ENCODE results near the gene ZNF765. TPM values are rescaled to one million over a fixed set of nuclear protein-coding genes. Genes with fewer than 3 reads are reported as not detected.
"Not testable (repeated sequence)": the region's sequence is repeated elsewhere in the genome, so short reads cannot be mapped to it uniquely, and the experiment has no call there.

The ZNF765 gene
- total and polyA plus RNA-seq, 2 experiments from 2014 or later, result 4.6 to 6.3 TPM

DNA sequence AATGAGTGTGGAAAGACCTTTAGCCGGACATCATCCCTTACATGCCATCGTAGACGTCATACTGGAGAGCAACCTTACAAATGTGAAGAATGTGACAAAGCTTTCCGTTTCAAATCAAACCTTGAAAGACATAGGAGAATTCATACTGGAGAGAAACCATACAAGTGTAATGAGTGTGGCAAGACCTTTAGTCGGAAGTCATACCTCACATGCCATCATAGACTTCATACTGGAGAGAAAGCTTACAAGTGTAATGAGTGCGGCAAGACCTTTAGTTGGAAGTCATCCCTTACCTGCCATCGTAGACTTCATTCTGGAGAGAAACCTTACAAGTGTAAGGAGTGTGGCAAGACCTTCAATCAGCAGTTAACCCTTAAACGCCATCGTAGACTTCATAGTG, 60.9 kb downstream of the ZNF765 start:
- no peaks in the 10 kb centered on the region for H3K27me3 ChIP-seq (replicated peaks; ENCODE audit: insufficient read depth)
- H3K4me2 ChIP-seq (ENCODE audit: unreplicated experiment), result no peak overlapping the region
- H3K9me2 ChIP-seq (ENCODE audit: insufficient read depth), result no peaks in the 10 kb centered on the region
- peaks cover 72% of the 10 kb centered on the region for H3K36me3 ChIP-seq (ENCODE audit: low read depth)
- H3K79me2 ChIP-seq (ENCODE audit: insufficient read depth), result no peaks in the 10 kb centered on the region
- no peaks in the 10 kb centered on the region for H3K4me1 ChIP-seq (ENCODE audit: insufficient read depth)
- in situ Hi-C loops (cut with MboI), result no loop called here
- no peak for DNase-seq
- no peaks in the 10 kb centered on the region for H3K9me3 ChIP-seq (ENCODE audit: low read depth)
- no peak overlapping the region for H2AFZ ChIP-seq
- H4K20me1 ChIP-seq (ENCODE audit: insufficient read depth), result no peaks in the 10 kb centered on the region
- no peak overlapping the region for H3K27ac ChIP-seq
- H3F3A ChIP-seq (ENCODE audit: insufficient read depth), result no peaks in the 10 kb centered on the region
- H3K4me3 ChIP-seq, result no peak overlapping the region
- WGBS, 2 experiments (ENCODE audit: low coverage in 1 of 2, low lambda C conversion rate in 2 of 2, missing lambda C conversion rate in 2 of 2), result 92 to 94% methylated on average over 9 of the region's 9 CpGs
- no peak overlapping the region for H3K9ac ChIP-seq
- TF ChIP-seq EZH2phosphoT487 (IDR thresholded peaks at IDR 0.05; ENCODE audit: insufficient read depth, low read depth), result no peak
- TF ChIP-seq EZH2 (IDR thresholded peaks at IDR 0.05; ENCODE audit: insufficient read depth, poor library complexity, severe bottlenecking), result no peak

DNA sequence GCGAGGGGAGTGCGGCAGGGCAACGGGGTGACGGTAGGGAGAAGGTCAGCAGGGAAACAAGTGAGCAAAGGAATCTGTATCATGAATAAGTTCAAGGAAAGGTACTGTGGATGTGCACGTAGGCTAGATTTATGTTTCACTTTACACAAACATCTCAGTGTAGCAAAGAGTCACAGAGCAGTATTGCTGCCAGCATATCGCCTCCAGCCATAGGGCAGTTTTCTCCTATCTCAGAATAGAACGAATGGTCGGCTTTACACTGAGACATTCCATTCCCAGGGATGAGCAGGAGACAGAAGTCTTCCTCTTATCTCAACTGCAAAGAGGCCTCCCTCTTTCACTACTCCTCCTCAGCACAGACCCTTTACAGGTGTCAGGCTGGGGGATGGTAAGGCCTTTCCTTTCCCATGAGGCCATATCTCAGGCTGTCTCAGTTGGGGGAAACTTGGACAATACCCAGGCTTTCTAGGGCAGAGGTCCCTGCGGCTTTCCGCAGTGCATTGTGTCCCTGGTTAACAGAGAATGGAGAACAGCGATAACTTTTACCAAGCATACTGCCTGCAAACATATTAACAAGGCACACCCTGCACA, 65.3 kb downstream of the ZNF765 start:
- peaks cover 33% of the 10 kb centered on the region for H3K36me3 ChIP-seq (ENCODE audit: low read depth)
- in situ Hi-C loops (cut with MboI); H3K9me3 ChIP-seq (ENCODE audit: low read depth); H2AFZ ChIP-seq; H3K9me2 ChIP-seq (ENCODE audit: insufficient read depth); H3K4me1 ChIP-seq (ENCODE audit: insufficient read depth); DNase-seq; H3F3A ChIP-seq (ENCODE audit: insufficient read depth); H3K4me2 ChIP-seq (ENCODE audit: unreplicated experiment); H3K27me3 ChIP-seq (replicated peaks; ENCODE audit: insufficient read depth); H4K20me1 ChIP-seq (ENCODE audit: insufficient read depth); H3K27ac ChIP-seq; H3K4me3 ChIP-seq; H3K9ac ChIP-seq; H3K79me2 ChIP-seq (ENCODE audit: insufficient read depth): not testable (repeated sequence)
- WGBS, 2 experiments (ENCODE audit: low coverage in 1 of 2, low lambda C conversion rate in 2 of 2, missing lambda C conversion rate in 2 of 2), result 88 to 89% methylated on average over 11 of the region's 11 CpGs

DNA sequence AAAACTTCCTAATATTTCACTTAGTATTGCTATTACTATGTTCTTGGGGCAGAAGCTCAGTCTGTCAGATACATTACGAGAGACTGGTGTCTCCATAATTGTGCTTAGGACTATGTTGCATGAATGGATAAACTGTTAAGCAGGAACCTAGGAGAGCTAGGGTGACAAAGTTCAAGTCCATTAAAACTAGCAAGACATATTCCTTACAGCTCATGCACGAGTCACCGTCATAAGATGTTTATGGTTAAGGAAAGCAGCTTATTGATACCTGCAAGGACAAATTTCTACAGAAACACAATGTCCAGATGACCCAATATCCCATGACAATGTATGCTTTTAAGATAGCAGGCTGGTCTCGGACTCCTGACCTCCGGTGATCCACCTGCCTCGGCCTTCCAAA, 66.9 kb downstream of the ZNF765 start:
- Histone ChIP-seq H3K27me3 (replicated peaks; ENCODE audit: insufficient read depth) (no peaks in the 10 kb centered on the region), H3K79me2 (ENCODE audit: insufficient read depth) (no peaks in the 10 kb centered on the region), H3K36me3 (ENCODE audit: low read depth) (peaks cover 17% of the 10 kb centered on the region; the same call in 1 of the 2 replicates), H3F3A (ENCODE audit: insufficient read depth) (no peaks in the 10 kb centered on the region), H3K9ac (no peak overlapping the region), H3K4me2 (ENCODE audit: unreplicated experiment) (no peak overlapping the region), H3K9me3 (ENCODE audit: low read depth) (no peaks in the 10 kb centered on the region), H3K4me3 (no peak overlapping the region), H3K9me2 (ENCODE audit: insufficient read depth) (no peaks in the 10 kb centered on the region), H3K27ac (no peak overlapping the region), H2AFZ (no peak overlapping the region), H3K4me1 (ENCODE audit: insufficient read depth) (no peaks in the 10 kb centered on the region; the same call in 1 of the 2 replicates), H4K20me1 (ENCODE audit: insufficient read depth) (no peaks in the 10 kb centered on the region)
- in situ Hi-C loops (cut with MboI), result no loop called here
- WGBS, 2 experiments (ENCODE audit: low coverage in 1 of 2, low lambda C conversion rate in 2 of 2, missing lambda C conversion rate in 2 of 2), result 93% methylated on average over 6 of the region's 6 CpGs
- DNase-seq, result no peak
- no peak for TF ChIP-seq EZH2phosphoT487 (IDR thresholded peaks at IDR 0.05; ENCODE audit: insufficient read depth, low read depth)

DNA sequence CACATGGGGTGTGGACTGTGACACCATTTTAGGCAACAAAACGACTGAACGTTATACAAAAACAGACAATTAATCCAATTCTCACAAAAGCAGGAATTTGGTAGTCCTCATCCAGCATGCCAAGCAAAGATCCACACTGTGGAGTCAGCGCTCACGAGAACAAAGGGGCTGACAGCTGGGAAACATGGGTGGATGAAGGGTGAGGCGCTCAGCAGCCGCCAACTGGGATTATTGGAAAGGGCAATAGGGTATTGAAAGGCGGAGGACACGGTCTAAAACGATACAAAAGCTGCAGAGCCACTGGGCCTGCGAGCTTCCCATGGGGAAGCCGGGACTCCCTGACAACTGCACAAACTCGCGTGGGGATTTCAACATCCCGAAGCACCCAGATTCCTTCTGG, 67.9 kb downstream of the ZNF765 start:
- Histone ChIP-seq H4K20me1 (ENCODE audit: insufficient read depth) (no peaks in the 10 kb centered on the region), H3K9me2 (ENCODE audit: insufficient read depth) (no peaks in the 10 kb centered on the region), H3K4me3 (no peak overlapping the region), H3K4me2 (ENCODE audit: unreplicated experiment) (no peak overlapping the region), H3K9ac (no peak overlapping the region), H3K4me1 (ENCODE audit: insufficient read depth) (no peaks in the 10 kb centered on the region; the same call in 1 of the 2 replicates), H3K79me2 (ENCODE audit: insufficient read depth) (no peaks in the 10 kb centered on the region), H3F3A (ENCODE audit: insufficient read depth) (no peaks in the 10 kb centered on the region), H2AFZ (no peak overlapping the region), H3K27ac (no peak overlapping the region), H3K36me3 (ENCODE audit: low read depth) (peaks cover 7% of the 10 kb centered on the region; the same call in 1 of the 2 replicates), H3K9me3 (ENCODE audit: low read depth) (no peaks in the 10 kb centered on the region), H3K27me3 (replicated peaks; ENCODE audit: insufficient read depth) (no peaks in the 10 kb centered on the region)
- no peak for TF ChIP-seq EZH2 (IDR thresholded peaks at IDR 0.05; ENCODE audit: insufficient read depth, poor library complexity, severe bottlenecking)
- TF ChIP-seq EZH2phosphoT487 (IDR thresholded peaks at IDR 0.05; ENCODE audit: insufficient read depth, low read depth), result no peak
- in situ Hi-C loops (cut with MboI), result no loop called here
- WGBS, 2 experiments (ENCODE audit: low coverage in 1 of 2, low lambda C conversion rate in 2 of 2, missing lambda C conversion rate in 2 of 2), result 71 to 79% methylated on average over 14 of the region's 14 CpGs
- DNase-seq, result no peak

DNA sequence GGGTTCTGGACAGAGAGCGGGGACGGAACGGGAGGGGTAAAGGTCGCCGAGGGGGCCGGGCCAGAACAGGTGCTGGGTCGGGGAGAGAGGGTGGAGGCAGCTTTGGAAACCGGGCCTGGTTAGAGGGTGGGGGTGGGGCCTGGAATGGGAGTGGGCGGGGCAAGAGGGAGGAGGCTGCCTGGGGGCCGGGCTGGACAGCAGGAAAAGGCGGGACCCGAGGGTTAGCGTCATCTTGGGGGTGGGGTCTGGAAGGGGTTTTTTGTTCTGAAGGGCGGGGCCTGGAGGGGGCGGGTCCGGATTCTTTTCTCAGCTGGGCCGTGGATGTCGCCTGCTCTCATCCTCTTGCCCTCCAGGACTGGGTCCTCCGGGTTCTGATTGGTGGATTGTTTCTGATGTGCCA, 68.3 kb downstream of the ZNF765 start:
- in situ Hi-C loops (cut with MboI), result no loop called here
- Histone ChIP-seq H3K9me2 (ENCODE audit: insufficient read depth) (no peaks in the 10 kb centered on the region), H3K4me1 (ENCODE audit: insufficient read depth) (no peaks in the 10 kb centered on the region; the same call in 1 of the 2 replicates), H3K27ac (no peak overlapping the region), H3K4me2 (ENCODE audit: unreplicated experiment) (no peak overlapping the region), H3F3A (ENCODE audit: insufficient read depth) (no peaks in the 10 kb centered on the region), H3K36me3 (ENCODE audit: low read depth) (0 out of 2 replicates have a peak, but pooled peaks cover 4% of the 10 kb centered on the region), H2AFZ (no peak overlapping the region), H3K79me2 (ENCODE audit: insufficient read depth) (no peaks in the 10 kb centered on the region), H3K9me3 (ENCODE audit: low read depth) (no peaks in the 10 kb centered on the region), H3K9ac (no peak overlapping the region), H3K27me3 (replicated peaks; ENCODE audit: insufficient read depth) (no peaks in the 10 kb centered on the region), H3K4me3 (no peak overlapping the region), H4K20me1 (ENCODE audit: insufficient read depth) (no peaks in the 10 kb centered on the region)
- peak; percentile 40 for DNase-seq
- 15 to 29% methylated on average over 10 to 19 of the region's 19 CpGs for WGBS, 2 experiments (ENCODE audit: low coverage in 1 of 2, low lambda C conversion rate in 2 of 2, missing lambda C conversion rate in 2 of 2)
- TF ChIP-seq EZH2phosphoT487 (IDR thresholded peaks at IDR 0.05; ENCODE audit: insufficient read depth, low read depth) (no peak), EZH2 (IDR thresholded peaks at IDR 0.05; ENCODE audit: insufficient read depth, poor library complexity, severe bottlenecking) (no peak)

Measured in GM23248 (cell line).